HepG2 (cell line): ENCODE data around the gene VPS4A. TPM values are rescaled to one million over a fixed set of nuclear protein-coding genes. Genes with fewer than 3 reads are reported as not detected.

Experiments
- ATRX ChIP-seq: sonication (generic); formaldehyde crosslinking; IDR thresholded peaks from 2 replicates; pipeline ENCODE4 v1.4.0; 2020; ENCODE audit warnings: missing genetic modification reagents, borderline replicate concordance
- DPF2 ChIP-seq: sonication (generic); formaldehyde crosslinking; IDR thresholded peaks from 2 replicates; pipeline ENCODE4 v1.4.0; 2020; ENCODE audit warnings: mild to moderate bottlenecking, low read depth, missing genetic modification reagents, borderline replicate concordance
- EZH2 ChIP-seq: conservative IDR thresholded peaks from 2 replicates; pipeline ENCODE4 v1.6.1; 2012; ENCODE audit warnings: mild to moderate bottlenecking, low read depth, low read length, moderate library complexity
- FOXO1 ChIP-seq: sonication (generic); formaldehyde crosslinking; IDR thresholded peaks from 2 replicates; pipeline ENCODE4 v1.4.0; 2020; ENCODE audit warnings: missing genetic modification reagents
- HNRNPLL ChIP-seq: fragments of 200-400 bp; formaldehyde crosslinking; IDR thresholded peaks from 2 replicates; pipeline ENCODE4 v1.6.1; 2017; ENCODE audit warnings: mild to moderate bottlenecking, low read depth, low read length; ENCODE audit not compliant: poor library complexity, severe bottlenecking
- MAFG ChIP-seq: sonication (generic); formaldehyde crosslinking; IDR thresholded peaks from 2 replicates; pipeline ENCODE4 v1.5.1; 2020; ENCODE audit warnings: mild to moderate bottlenecking, missing genetic modification reagents
- NFKB2 ChIP-seq: sonication (generic); formaldehyde crosslinking; IDR thresholded peaks from 2 replicates; pipeline ENCODE4 v1.4.0; 2020; ENCODE audit warnings: missing genetic modification reagents, borderline replicate concordance
- SP4 ChIP-seq: sonication (generic); formaldehyde crosslinking; IDR thresholded peaks from 2 replicates; pipeline ENCODE4 v1.8.1; 2023; ENCODE audit warnings: mild to moderate bottlenecking, missing genetic modification reagents
- YY1 ChIP-seq: IDR thresholded peaks from 2 replicates; pipeline ENCODE4 v1.6.1; 2011; ENCODE audit warnings: low read length, low read depth, moderate library complexity, mild to moderate bottlenecking; ENCODE audit not compliant: insufficient read depth, insufficient replicate concordance
- ZBTB3 ChIP-seq: sonication (generic); formaldehyde crosslinking; IDR thresholded peaks from 2 replicates; pipeline ENCODE4 v1.4.0; 2020; ENCODE audit warnings: low read depth, mild to moderate bottlenecking, moderate library complexity, missing genetic modification reagents, borderline replicate concordance
- ZNF557 ChIP-seq: sonication (generic); formaldehyde crosslinking; IDR thresholded peaks from 2 replicates; pipeline ENCODE4 v1.4.0; 2020; ENCODE audit warnings: missing genetic modification reagents
- ZSCAN21 ChIP-seq: sonication (generic); formaldehyde crosslinking; IDR thresholded peaks from 2 replicates; pipeline ENCODE4 v1.8.0; 2022; ENCODE audit warnings: mild to moderate bottlenecking, missing genetic modification reagents, moderate library complexity, borderline replicate concordance
- polyA plus RNA-seq, 8 experiments: library from polyadenylated mRNA; depleted of rRNA in 3 of 8; stranded (reverse) in 7 of 8; unstranded in 1 of 8; fragments of >200 nt; fragmentation: Illumina TruSeq in 4 of 8; extraction: Trizol in 4 of 8; gene quantifications; 2 replicates each; pipeline versions ENCODE4 v1.2.1 to v1.2.3, GENCODE V29; 2011 to 2016; ENCODE audit warnings: low read depth in 4 of 8, missing spikeins in 1 of 8, mixed read lengths in 1 of 8; ENCODE audit not compliant: insufficient read depth in 1 of 8
- total RNA-seq, 5 experiments: library from RNA; depleted of rRNA; stranded (reverse); fragments of >200 nt; fragmentation: Illumina TruSeq; extraction: Trizol; gene quantifications; 2 replicates each; pipeline ENCODE4 v1.2.3, GENCODE V29; 2016; ENCODE audit warnings: low read depth in 1 of 5
- TF ChIP-seq, protein P1 (sequence below): IDR thresholded peaks from 2 replicates; pipeline ENCODE4 v1.6.1; 2016; ENCODE audit warnings: low read depth, control low read depth
- TF ChIP-seq, protein P2 (sequence below): sonication (generic); formaldehyde crosslinking; IDR thresholded peaks from 2 replicates; pipeline ENCODE4 v1.5.1; 2020; ENCODE audit warnings: missing genetic modification reagents, mild to moderate bottlenecking, borderline replicate concordance
- TF ChIP-seq, protein P3 (sequence below): sonication (generic); formaldehyde crosslinking; IDR thresholded peaks from 2 replicates; pipeline ENCODE4 v1.4.0; 2020; ENCODE audit warnings: missing genetic modification reagents, borderline replicate concordance
- TF ChIP-seq, protein P4 (sequence below): sonication (generic); formaldehyde crosslinking; IDR thresholded peaks from 2 replicates; pipeline ENCODE4 v1.4.0; 2020; ENCODE audit warnings: missing genetic modification reagents
- TF ChIP-seq, protein P5 (sequence below): fragments of 450-650 bp; IDR thresholded peaks from 2 replicates; pipeline ENCODE4 v1.6.1; 2017; ENCODE audit warnings: mild to moderate bottlenecking

The VPS4A gene
- total and polyA plus RNA-seq, 2 of the 13 experiments (the other 11 are each of a cell fraction or from before 2014, with no cell fraction given), result 13.2 to 27.9 TPM

DNA sequence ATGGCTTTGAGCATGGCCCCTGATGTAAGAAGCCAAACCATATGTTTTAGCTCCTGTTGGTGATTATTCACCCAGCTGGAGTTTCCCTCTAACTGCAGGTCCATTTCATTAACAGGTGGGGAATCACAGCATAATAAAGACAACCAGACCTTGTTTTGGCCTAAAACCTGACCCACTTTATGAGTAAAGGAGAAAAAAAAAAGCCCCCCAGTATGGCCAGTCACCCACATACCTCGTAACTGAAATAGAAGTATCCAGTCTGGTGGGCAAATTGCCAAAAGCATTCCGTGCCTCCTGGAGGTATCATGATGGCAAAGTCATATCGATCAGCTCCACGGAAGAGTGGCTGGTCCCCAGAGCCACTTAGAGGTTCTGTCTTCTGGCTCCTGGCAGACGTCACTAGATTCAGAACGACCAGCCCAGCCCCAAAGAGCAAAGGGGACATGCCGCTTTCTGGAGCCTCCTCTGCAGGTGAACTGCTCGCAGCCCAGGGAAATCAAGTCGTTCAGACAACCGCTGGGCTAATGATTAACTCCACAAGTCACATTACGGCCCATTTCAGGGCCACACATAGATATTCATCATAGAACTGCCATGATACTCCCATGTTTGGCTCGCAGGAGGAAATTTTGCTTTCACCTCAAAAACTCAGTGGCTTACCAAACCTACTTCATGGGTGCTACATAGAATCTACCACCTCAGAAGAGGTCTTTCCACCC lies 40.3 kb downstream of the VPS4A start, which contains the start of gene TMED6 (continued):
- TF ChIP-seq EZH2 (no peak), ZBTB3 (CRISPR knock-in tag) (no peak), ZNF557 (CRISPR knock-in tag) (no peak), FOXO1 (CRISPR knock-in tag) (no peak; the same call in 1 of the 2 replicates), HNRNPLL (no peak), MAFG (no peak), NFKB2 (CRISPR knock-in tag) (no peak), ATRX (CRISPR knock-in tag) (no peak), DPF2 (CRISPR knock-in tag) (no peak), SP4 (CRISPR knock-in tag) (no peak), ZSCAN21 (CRISPR knock-in tag) (no peak), YY1 (no peak)
- TF ChIP-seq, protein P1, sequence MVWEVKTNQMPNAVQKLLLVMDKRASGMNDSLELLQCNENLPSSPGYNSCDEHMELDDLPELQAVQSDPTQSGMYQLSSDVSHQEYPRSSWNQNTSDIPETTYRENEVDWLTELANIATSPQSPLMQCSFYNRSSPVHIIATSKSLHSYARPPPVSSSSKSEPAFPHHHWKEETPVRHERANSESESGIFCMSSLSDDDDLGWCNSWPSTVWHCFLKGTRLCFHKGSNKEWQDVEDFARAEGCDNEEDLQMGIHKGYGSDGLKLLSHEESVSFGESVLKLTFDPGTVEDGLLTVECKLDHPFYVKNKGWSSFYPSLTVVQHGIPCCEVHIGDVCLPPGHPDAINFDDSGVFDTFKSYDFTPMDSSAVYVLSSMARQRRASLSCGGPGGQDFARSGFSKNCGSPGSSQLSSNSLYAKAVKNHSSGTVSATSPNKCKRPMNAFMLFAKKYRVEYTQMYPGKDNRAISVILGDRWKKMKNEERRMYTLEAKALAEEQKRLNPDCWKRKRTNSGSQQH (CRISPR knock-in tag), result no peak
- TF ChIP-seq, protein P2, sequence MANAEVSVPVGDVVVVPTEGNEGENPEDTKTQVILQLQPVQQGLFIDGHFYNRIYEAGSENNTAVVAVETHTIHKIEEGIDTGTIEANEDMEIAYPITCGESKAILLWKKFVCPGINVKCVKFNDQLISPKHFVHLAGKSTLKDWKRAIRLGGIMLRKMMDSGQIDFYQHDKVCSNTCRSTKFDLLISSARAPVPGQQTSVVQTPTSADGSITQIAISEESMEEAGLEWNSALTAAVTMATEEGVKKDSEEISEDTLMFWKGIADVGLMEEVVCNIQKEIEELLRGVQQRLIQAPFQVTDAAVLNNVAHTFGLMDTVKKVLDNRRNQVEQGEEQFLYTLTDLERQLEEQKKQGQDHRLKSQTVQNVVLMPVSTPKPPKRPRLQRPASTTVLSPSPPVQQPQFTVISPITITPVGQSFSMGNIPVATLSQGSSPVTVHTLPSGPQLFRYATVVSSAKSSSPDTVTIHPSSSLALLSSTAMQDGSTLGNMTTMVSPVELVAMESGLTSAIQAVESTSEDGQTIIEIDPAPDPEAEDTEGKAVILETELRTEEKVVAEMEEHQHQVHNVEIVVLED, result no peak
- TF ChIP-seq, protein P3, sequence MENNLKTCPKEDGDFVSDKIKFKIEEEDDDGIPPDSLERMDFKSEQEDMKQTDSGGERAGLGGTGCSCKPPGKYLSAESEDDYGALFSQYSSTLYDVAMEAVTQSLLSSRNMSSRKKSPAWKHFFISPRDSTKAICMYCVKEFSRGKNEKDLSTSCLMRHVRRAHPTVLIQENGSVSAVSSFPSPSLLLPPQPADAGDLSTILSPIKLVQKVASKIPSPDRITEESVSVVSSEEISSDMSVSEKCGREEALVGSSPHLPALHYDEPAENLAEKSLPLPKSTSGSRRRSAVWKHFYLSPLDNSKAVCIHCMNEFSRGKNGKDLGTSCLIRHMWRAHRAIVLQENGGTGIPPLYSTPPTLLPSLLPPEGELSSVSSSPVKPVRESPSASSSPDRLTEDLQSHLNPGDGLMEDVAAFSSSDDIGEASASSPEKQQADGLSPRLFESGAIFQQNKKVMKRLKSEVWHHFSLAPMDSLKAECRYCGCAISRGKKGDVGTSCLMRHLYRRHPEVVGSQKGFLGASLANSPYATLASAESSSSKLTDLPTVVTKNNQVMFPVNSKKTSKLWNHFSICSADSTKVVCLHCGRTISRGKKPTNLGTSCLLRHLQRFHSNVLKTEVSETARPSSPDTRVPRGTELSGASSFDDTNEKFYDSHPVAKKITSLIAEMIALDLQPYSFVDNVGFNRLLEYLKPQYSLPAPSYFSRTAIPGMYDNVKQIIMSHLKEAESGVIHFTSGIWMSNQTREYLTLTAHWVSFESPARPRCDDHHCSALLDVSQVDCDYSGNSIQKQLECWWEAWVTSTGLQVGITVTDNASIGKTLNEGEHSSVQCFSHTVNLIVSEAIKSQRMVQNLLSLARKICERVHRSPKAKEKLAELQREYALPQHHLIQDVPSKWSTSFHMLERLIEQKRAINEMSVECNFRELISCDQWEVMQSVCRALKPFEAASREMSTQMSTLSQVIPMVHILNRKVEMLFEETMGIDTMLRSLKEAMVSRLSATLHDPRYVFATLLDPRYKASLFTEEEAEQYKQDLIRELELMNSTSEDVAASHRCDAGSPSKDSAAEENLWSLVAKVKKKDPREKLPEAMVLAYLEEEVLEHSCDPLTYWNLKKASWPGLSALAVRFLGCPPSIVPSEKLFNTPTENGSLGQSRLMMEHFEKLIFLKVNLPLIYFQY (CRISPR knock-in tag), result 0 out of 2 replicates have a peak, but pooled peaks have one; percentile 14
- TF ChIP-seq, protein P4, sequence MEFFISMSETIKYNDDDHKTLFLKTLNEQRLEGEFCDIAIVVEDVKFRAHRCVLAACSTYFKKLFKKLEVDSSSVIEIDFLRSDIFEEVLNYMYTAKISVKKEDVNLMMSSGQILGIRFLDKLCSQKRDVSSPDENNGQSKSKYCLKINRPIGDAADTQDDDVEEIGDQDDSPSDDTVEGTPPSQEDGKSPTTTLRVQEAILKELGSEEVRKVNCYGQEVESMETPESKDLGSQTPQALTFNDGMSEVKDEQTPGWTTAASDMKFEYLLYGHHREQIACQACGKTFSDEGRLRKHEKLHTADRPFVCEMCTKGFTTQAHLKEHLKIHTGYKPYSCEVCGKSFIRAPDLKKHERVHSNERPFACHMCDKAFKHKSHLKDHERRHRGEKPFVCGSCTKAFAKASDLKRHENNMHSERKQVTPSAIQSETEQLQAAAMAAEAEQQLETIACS (CRISPR knock-in tag), result no peak
- TF ChIP-seq, protein P5, sequence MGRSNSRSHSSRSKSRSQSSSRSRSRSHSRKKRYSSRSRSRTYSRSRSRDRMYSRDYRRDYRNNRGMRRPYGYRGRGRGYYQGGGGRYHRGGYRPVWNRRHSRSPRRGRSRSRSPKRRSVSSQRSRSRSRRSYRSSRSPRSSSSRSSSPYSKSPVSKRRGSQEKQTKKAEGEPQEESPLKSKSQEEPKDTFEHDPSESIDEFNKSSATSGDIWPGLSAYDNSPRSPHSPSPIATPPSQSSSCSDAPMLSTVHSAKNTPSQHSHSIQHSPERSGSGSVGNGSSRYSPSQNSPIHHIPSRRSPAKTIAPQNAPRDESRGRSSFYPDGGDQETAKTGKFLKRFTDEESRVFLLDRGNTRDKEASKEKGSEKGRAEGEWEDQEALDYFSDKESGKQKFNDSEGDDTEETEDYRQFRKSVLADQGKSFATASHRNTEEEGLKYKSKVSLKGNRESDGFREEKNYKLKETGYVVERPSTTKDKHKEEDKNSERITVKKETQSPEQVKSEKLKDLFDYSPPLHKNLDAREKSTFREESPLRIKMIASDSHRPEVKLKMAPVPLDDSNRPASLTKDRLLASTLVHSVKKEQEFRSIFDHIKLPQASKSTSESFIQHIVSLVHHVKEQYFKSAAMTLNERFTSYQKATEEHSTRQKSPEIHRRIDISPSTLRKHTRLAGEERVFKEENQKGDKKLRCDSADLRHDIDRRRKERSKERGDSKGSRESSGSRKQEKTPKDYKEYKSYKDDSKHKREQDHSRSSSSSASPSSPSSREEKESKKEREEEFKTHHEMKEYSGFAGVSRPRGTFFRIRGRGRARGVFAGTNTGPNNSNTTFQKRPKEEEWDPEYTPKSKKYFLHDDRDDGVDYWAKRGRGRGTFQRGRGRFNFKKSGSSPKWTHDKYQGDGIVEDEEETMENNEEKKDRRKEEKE, result no peak
